Measurements from ENCODE around the gene LRRC4C.

LRRC4C gene

DNA sequence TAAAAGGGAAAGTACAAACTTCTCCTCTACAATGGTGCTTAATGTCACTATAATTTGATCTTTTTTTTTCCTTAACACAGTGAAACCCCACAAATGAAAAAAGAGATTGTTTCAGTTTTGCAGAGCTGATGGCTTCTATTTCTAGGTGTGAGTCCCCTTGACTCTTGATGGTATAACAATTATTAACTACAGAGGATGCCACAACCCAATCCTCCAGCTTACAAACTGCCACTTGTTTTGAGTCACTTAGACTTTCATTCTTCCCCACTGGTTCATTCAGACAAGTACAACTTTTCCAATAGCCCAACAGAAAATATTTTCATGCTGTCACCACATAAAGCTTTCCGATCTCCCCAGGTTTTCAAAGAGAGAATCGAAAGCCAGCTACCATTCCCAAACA is 812.2 kb downstream of the LRRC4C start:
- TF ChIP-seq, protein P1, sequence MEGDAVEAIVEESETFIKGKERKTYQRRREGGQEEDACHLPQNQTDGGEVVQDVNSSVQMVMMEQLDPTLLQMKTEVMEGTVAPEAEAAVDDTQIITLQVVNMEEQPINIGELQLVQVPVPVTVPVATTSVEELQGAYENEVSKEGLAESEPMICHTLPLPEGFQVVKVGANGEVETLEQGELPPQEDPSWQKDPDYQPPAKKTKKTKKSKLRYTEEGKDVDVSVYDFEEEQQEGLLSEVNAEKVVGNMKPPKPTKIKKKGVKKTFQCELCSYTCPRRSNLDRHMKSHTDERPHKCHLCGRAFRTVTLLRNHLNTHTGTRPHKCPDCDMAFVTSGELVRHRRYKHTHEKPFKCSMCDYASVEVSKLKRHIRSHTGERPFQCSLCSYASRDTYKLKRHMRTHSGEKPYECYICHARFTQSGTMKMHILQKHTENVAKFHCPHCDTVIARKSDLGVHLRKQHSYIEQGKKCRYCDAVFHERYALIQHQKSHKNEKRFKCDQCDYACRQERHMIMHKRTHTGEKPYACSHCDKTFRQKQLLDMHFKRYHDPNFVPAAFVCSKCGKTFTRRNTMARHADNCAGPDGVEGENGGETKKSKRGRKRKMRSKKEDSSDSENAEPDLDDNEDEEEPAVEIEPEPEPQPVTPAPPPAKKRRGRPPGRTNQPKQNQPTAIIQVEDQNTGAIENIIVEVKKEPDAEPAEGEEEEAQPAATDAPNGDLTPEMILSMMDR (IDR thresholded peaks at IDR 0.05) = no peak

DNA sequence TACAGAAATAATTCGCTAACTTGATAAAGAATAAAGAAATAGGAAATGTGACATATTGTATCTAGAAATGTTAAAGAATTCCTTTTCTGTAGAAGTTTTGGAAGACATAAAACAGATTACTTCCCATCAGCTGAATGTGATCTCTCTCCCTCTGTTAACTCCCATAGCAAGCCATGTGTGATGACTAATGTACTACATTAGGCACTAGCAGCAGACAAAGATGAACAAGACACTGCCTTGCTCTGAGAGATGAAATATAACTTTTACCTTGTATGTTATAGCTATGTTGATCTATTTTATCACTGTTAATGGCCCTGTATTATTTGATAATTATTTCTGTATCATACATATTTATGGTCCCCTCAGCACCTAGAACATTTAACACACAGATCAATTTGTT is 817.2 kb downstream of the LRRC4C start:
- TF ChIP-seq, protein P1 (IDR thresholded peaks at IDR 0.05) = no peak

DNA sequence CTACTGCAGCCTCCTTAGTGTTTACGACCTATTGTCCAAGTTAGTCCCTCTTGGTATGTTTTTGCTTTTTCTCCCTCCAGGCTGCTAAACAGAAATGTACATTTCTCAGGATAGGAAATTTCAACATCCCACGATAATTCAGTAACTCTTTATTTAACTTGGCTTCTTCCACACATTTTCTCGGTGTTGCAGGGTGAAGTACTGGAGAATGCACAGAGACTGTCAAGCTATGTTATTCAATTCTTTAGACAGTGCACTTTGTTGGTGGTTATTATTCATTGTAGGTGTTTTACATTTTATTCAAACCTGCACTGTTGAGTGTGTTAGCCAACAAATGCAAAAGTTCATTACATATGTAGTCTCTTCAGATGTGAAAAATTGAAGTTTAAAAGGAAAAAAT is 839.8 kb downstream of the LRRC4C start:
- TF ChIP-seq, protein P1 (IDR thresholded peaks at IDR 0.05) = no peak

DNA sequence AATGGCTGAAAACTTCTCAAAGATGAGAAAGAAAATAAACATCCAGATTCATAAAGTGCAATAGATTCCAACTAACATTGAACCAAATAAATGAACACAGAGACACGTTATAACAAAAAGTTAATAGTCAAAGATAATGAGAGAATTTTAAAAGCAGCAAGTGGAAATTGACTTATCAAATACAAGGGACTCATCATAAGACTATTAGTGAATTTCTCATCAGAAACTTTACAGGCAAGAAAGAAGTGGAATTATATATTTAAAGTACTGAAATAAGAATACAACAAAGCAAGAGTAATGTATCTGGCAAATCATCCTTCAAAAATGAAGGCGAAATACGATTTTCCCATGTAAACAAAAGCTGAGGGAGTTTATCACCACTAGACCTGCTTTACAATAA is 852.7 kb downstream of the LRRC4C start:
- TF ChIP-seq, protein P1 (IDR thresholded peaks at IDR 0.05) = no peak

DNA sequence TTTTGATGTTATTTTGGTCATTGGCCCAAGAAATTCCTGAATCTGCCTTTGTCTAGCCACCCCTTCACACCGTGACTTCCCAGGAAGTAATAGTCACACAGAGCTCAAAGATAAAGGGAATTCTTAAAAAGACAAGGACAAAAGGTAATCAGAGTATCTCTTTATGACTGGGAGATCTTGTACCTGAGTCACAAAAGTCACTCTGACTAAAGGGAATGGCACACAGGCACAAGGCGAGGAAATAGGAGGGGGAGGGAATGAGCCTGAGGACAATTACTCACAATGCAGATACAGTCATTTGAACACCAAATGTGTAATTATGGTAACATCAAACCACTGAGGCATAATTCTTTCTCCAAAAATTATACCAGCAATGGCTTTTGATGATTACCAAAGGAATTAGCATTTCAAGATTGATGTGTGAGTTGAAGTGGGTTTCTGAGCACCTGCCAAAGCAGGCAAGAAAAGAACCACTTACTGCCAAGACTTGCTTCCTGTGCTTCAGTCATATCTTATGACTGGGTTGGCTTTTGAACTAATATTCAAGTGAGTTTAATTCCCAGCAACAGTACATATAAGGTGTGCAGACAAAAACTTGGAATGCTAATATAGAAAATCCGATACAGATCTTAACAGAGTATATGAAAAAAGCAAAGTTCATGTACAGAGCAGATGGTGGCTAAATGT is 856.4 kb downstream of the LRRC4C start:
- TF ChIP-seq, protein P1 (IDR thresholded peaks at IDR 0.05) = no peak

DNA sequence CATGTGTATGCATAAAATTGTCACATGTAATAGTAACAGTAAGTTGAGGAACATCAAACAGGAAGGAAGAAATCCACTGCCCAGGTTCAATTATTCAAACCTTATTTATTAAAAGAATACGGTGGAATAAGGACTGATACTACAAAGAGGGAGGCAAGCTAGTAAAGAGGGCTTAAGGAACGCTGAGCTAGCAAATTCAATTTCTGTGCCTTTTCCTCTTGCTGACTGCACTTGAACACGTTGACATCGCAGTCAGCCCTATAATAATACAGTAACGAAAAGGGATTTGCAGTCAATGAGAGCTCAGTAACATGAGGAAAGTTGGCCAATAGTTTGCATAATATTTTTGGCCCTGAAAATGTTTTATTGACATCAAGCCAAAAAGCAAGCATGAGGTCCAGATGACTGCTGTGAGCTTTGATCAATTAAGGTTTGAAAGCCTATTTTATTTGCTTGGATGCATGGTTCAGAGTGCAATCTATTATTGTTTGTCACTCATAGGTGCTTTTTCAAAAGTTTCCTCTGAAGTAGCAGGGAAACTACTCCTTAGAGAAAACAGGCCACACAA is 861.8 kb downstream of the LRRC4C start:
- TF ChIP-seq, protein P1 (IDR thresholded peaks at IDR 0.05) = no peak

DNA sequence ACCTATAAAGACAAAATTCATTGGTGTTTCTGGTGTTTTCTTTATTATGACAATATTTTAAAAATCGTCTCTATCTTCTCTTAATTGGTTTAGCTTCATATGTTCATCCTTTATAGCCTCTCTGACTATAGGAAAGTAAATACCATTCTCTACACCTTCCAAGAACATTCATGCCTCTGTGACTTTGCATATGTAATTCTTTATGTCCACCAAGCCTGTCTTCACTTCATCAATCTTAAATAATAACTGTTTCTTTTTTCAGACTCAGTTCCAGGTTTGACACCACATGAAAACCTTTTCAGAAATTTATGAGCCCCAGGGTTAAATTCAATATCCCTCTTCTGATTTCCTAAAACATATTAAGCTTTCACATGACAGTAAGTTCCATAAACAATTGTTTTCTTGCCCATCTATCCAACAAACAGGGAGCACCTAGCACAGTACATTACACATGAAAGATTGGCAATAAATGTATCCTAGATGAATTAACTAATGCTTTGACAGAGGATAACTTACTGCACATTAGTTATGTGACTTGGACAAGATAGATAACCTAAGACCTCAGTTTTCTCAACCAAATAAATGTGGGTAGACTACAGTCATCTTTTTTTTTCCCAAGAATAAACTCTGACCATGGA is 886.1 kb downstream of the LRRC4C start:
- TF ChIP-seq, protein P1 (IDR thresholded peaks at IDR 0.05) = no peak
